Muscle layer of duodenum (tissue), 2 donors: ENCODE results near the gene NACC1.
A peak's percentile ranks its signal among the peaks of the same experiment; 100 is the strongest.
"Not testable (repeated sequence)": the region's sequence is repeated elsewhere in the genome, so short reads cannot be mapped to it uniquely, and the experiment has no call there.

Source experiments
- H3K27ac ChIP-seq: one replicate; pipeline ENCODE4 v1.7.0; 2013; ENCODE audit warnings: mild to moderate bottlenecking, low read length
- H3K27me3 ChIP-seq: one replicate; pipeline ENCODE4 v1.7.0; 2013; ENCODE audit warnings: low read depth, mild to moderate bottlenecking, control low read depth, low read length
- H3K36me3 ChIP-seq, 2 donors: one replicate each; pipeline ENCODE4 v1.7.0; 2013; ENCODE audit warnings: low read length in 2 of 2, control low read depth in 1 of 2, mild to moderate bottlenecking in 1 of 2; ENCODE audit not compliant: insufficient read depth in 2 of 2, control insufficient read depth in 1 of 2
- H3K4me1 ChIP-seq, 2 donors: one replicate each; pipeline ENCODE4 v1.7.0; 2013; ENCODE audit warnings: low read length in 2 of 2, mild to moderate bottlenecking in 2 of 2, control low read depth in 1 of 2, moderate library complexity in 1 of 2; ENCODE audit not compliant: insufficient read depth in 2 of 2, control insufficient read depth in 1 of 2
- H3K4me3 ChIP-seq, 2 donors: one replicate each; pipeline ENCODE4 v1.7.0; 2013; ENCODE audit warnings: low read length in 2 of 2, low read depth in 1 of 2, mild to moderate bottlenecking in 1 of 2
- H3K9me3 ChIP-seq, 2 donors: one replicate each; pipeline ENCODE4 v1.7.0; 2013; ENCODE audit warnings: low read length in 2 of 2, control low read depth in 1 of 2, mild to moderate bottlenecking in 1 of 2; ENCODE audit not compliant: control insufficient read depth in 1 of 2
- donor health status: healthy.

The NACC1 gene

DNA sequence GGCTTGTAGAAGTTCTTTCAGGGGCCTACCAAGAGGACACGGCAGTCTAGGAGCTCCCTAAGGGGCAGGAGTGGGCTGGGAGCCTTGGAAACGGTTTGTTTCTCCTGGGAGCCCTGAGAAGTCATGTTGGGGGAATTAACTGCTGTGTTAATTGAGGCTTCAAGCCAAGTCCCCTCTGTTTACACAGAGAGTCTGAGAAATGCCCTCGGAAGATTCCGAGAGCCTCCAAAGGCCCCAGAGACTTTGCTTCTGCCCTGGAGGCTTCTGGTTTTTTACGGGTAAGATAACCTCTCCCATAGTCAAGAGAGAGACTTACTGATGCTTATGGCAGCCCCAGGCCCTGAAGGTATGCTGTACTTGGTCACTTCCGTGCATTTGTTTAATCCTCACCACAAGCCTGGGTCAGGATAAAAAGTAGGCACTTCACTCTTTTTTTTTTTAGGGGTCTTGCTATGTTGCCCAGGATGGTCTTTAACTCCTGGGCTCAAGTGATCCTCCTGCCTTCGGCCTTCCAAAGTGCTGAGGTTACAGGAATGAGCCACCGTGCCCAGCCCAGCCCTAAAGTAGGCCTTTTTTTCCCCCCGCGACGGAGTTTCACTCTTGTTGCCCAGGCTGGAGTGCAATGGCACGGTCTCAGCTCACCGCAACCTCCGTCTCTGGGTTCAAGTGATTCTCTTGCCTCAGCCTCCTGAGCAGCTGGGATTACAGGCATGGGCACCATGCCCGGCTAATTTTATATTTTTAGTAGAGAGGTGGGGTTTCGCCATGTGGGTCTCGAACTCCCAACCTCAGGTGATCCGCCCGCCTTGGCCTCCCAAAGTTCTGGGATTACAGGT lies 47.3 kb downstream of the NACC1 start:
- Histone ChIP-seq H3K27me3 (no peaks in the 10 kb centered on the region), H3K4me1 (peaks cover 17 to 20% of the 10 kb centered on the region in 2 donors), H3K4me3 (peak overlapping the region in 1 of 2 donors; percentile 33), H3K9me3 (no peaks in the 10 kb centered on the region), H3K27ac (peak overlapping the region; percentile 99), H3K36me3 (no peaks in the 10 kb centered on the region)

DNA sequence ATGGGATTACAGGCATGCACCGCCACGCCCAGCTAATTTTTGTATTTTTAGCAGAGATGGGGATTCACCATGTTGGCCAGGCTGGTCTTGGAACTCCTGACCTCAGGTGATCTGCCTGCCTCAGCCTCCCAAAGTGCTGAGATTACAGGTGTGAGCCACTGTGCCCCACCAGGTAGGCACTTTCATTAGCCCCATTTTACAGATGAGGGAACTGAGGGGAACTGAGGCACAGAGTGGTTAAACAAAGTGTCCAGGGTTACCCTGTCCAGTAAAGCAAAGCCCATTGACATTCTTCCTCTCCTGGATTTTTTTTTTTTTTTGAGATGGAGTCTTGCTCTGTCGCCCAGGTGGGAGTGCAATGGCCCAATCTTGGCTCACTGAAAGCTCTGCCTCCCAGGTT lies 48.1 kb downstream of the NACC1 start:
- H3K9me3 ChIP-seq, H3K27me3 ChIP-seq, H3K36me3 ChIP-seq, H3K4me3 ChIP-seq: not testable (repeated sequence)
- H3K27ac ChIP-seq = peak overlapping the region; percentile 88
- peaks cover 17 to 20% of the 10 kb centered on the region in 2 donors for H3K4me1 ChIP-seq

- Histone ChIP-seq H3K36me3 (no peaks in the 10 kb centered on the region), H3K4me3 (no peak overlapping the region), H3K27ac (no peak overlapping the region), H3K9me3 (no peaks in the 10 kb centered on the region), H3K4me1 (peaks cover 8 to 12% of the 10 kb centered on the region in 2 donors), H3K27me3 (no peaks in the 10 kb centered on the region)
Measured at GRCh38 chr19:13169769-13170168, 51.7 kb downstream of the NACC1 start.

GRCh38 chr19:13171146-13171545 lies 53.1 kb downstream of the NACC1 start:
- H3K4me1 ChIP-seq = peaks cover 6 to 8% of the 10 kb centered on the region in 2 donors
- no peaks in the 10 kb centered on the region for H3K9me3 ChIP-seq
- no peak overlapping the region for H3K27ac ChIP-seq
- H3K27me3 ChIP-seq = no peaks in the 10 kb centered on the region
- no peak overlapping the region for H3K4me3 ChIP-seq
- H3K36me3 ChIP-seq = no peaks in the 10 kb centered on the region

- Histone ChIP-seq H3K27me3 (no peaks in the 10 kb centered on the region), H3K27ac (peak overlapping the region; percentile 69), H3K36me3 (no peaks in the 10 kb centered on the region), H3K9me3 (no peaks in the 10 kb centered on the region), H3K4me1 (peaks cover 6 to 8% of the 10 kb centered on the region in 2 donors), H3K4me3 (no peak overlapping the region)
Measured at GRCh38 chr19:13172346-13173138, 54.5 kb downstream of the NACC1 start.

DNA sequence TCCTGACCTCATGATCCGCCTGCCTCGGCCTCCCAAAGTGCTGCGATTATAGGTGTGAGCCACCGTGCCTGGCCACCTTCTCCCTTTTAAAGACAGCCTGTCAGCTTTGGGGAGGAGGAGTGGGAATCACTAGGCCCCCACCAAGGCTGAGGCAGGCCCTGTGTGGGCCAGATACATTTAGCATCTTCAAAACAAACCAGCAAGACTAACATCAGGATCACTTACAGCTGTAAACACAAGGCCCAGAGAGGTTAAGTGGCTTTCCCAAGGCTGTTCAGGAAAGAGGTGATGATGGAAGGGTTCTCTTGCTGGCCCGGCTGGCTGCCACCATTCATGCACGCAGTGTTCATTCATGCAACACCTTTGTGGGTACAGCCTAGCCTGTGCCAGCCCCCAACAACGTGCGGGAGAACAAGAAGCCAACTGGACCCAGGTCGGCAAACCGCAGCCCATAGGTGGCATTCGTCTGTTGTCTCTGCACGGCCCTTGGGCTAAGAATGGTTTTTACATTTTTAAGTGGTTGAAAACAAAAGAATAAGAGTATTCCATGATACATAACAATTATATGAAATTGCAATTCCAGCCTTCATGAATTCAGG lies 55.2 kb downstream of the NACC1 start:
- no peaks in the 10 kb centered on the region for H3K36me3 ChIP-seq
- H3K27ac ChIP-seq = no peak overlapping the region
- H3K9me3 ChIP-seq = no peaks in the 10 kb centered on the region
- H3K4me3 ChIP-seq = no peak overlapping the region
- no peaks in the 10 kb centered on the region for H3K27me3 ChIP-seq
- peaks cover 6 to 8% of the 10 kb centered on the region in 2 donors for H3K4me1 ChIP-seq

DNA sequence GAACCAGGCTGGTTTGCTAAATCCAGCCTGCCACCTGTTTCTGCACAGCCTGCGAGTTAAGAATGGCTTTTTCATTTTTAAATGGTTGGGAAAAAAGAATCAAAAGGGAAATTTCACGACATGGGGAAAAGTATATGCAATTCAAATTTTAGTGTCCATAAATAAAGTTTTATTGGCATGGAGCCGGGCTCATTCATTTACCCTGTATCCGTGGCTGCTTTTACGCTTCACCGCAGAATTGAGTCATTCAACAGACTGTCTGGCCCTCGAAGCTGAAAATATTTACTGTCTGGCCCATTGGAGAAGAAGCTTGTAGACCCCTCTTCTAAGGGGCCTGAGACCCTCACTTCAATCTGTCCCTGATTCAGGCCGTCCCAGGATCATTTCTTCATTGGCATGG lies 58.3 kb downstream of the NACC1 start:
- no peak overlapping the region for H3K4me3 ChIP-seq
- no peaks in the 10 kb centered on the region for H3K9me3 ChIP-seq
- peaks cover 6 to 9% of the 10 kb centered on the region in 2 donors for H3K4me1 ChIP-seq
- H3K36me3 ChIP-seq = no peaks in the 10 kb centered on the region
- H3K27ac ChIP-seq = no peak overlapping the region
- no peaks in the 10 kb centered on the region for H3K27me3 ChIP-seq

DNA sequence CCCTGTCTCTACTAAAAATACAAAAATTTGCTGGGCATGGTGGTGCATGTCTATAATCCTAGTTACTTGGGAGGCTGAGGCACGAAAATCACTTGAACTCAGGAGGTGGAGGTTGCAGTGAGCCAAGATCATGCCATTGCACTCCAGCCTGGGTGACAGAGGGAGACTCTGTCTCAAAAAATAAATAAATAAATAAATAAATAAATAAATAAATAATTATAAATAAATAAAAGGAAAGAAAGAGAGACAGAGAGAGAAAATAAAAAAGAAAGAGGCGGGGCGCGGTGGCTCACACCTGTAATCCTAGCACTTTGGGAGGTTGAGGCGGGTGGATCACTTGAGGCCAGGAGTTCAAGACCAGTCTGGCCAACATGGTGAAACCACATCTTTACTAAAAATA lies 59.5 kb downstream of the NACC1 start:
- not testable (repeated sequence) for H3K4me3 ChIP-seq, H3K36me3 ChIP-seq, H3K27ac ChIP-seq, H3K27me3 ChIP-seq, H3K9me3 ChIP-seq
- H3K4me1 ChIP-seq = peaks cover 4 to 12% of the 10 kb centered on the region in 2 donors

- peaks cover 3 to 11% of the 10 kb centered on the region in 2 donors for H3K4me1 ChIP-seq
Measured at GRCh38 chr19:13178291-13178690, 60.2 kb downstream of the NACC1 start.

GRCh38 chr19:13181747-13182388 lies 63.8 kb downstream of the NACC1 start:
- peaks cover 3 to 11% of the 10 kb centered on the region in 2 donors for H3K4me1 ChIP-seq
- H3K4me3 ChIP-seq = no peak overlapping the region
- H3K36me3 ChIP-seq = no peaks in the 10 kb centered on the region
- no peaks in the 10 kb centered on the region for H3K9me3 ChIP-seq
- H3K27ac ChIP-seq = no peak overlapping the region
- H3K27me3 ChIP-seq = no peaks in the 10 kb centered on the region

More at GRCh38 chr19:13178291-13178690, 60.2 kb downstream of the NACC1 start:
- not testable (repeated sequence) for H3K27ac ChIP-seq, H3K9me3 ChIP-seq, H3K4me3 ChIP-seq, H3K27me3 ChIP-seq, H3K36me3 ChIP-seq

GRCh38 chr19:13184926-13185325 lies 66.9 kb downstream of the NACC1 start:
- not testable (repeated sequence) for H3K4me3 ChIP-seq, H3K27ac ChIP-seq, H3K36me3 ChIP-seq, H3K9me3 ChIP-seq, H3K27me3 ChIP-seq
- peaks cover 3 to 11% of the 10 kb centered on the region in 2 donors for H3K4me1 ChIP-seq
